GM18907 (cell line): ENCODE data around the gene PTPRN.
A peak's percentile ranks its signal among the peaks of the same experiment; 100 is the strongest.
"Not testable (repeated sequence)": the region's sequence is repeated elsewhere in the genome, so short reads cannot be mapped to it uniquely, and the experiment has no call there.

Experiments
- ATAC-seq: cut with Tn5 transposase; IDR thresholded peaks from one replicate; pipeline ENCODE4 v1.9.1; 2021; ENCODE audit warnings: mild to moderate bottlenecking, moderate library complexity; ENCODE audit not compliant: unreplicated experiment

PTPRN gene

GRCh38 chr2:219289195-219289536, 20.0 kb downstream of the PTPRN start:
- ATAC-seq: no peak

GRCh38 chr2:219287580-219288265, 21.5 kb downstream of the PTPRN start:
- no peak for ATAC-seq

GRCh38 chr2:219287116-219287440, 22.1 kb downstream of the PTPRN start:
- not testable (repeated sequence) for ATAC-seq

GRCh38 chr2:219286436-219287115, 22.6 kb downstream of the PTPRN start:
- no peak for ATAC-seq

- ATAC-seq: no peak
Measured at GRCh38 chr2:219285894-219286425, 23.2 kb downstream of the PTPRN start.

- no peak for ATAC-seq
Measured at GRCh38 chr2:219285373-219285735, 23.8 kb downstream of the PTPRN start.

- no peak for ATAC-seq
Measured at GRCh38 chr2:219284501-219285372, 24.5 kb downstream of the PTPRN start.

- no peak for ATAC-seq
Measured at GRCh38 chr2:219282943-219283581, 26.1 kb downstream of the PTPRN start.

- ATAC-seq: no peak
Measured at GRCh38 chr2:219282375-219282774, 26.8 kb downstream of the PTPRN start.

GRCh38 chr2:219281588-219281987, 27.6 kb downstream of the PTPRN start:
- no peak for ATAC-seq

- ATAC-seq: no peak
Measured at GRCh38 chr2:219280651-219281050, 28.6 kb downstream of the PTPRN start.

GRCh38 chr2:219279916-219280516, 29.2 kb downstream of the PTPRN start:
- ATAC-seq: no peak

GRCh38 chr2:219279151-219279915, 29.9 kb downstream of the PTPRN start, which contains the start of gene DNAJB2:
DNAJB2 (plus strand) TSS chr2:219279366; CDS start chr2:219279834, 468 bp downstream.
- peak; percentile 87 for ATAC-seq

- ATAC-seq: no peak
Measured at GRCh38 chr2:219278655-219279150, 30.5 kb downstream of the PTPRN start.

- ATAC-seq: peak; percentile 28
Measured at GRCh38 chr2:219277703-219278654, 31.2 kb downstream of the PTPRN start.

GRCh38 chr2:219274361-219274921, 34.8 kb downstream of the PTPRN start:
- no peak for ATAC-seq

- ATAC-seq: no peak
Measured at GRCh38 chr2:219273937-219274336, 35.3 kb downstream of the PTPRN start.

- ATAC-seq: no peak
Measured at GRCh38 chr2:219272995-219273394, 36.2 kb downstream of the PTPRN start.
